ENCODE data around the gene NLGN4X.
"Not testable (repeated sequence)": the region's sequence is repeated elsewhere in the genome, so short reads cannot be mapped to it uniquely, and the experiment has no call there.

Gene NLGN4X

GRCh38 chrX:5928224-5928623 is 300.4 kb downstream of the NLGN4X start:
- no peak for DNase-seq
- in situ Hi-C loops (cut with HindIII; ENCODE audit: low pct_ligation_motif_present, low pct_unique_long_range_greater_than_20kb, low sequenced_read_pairs): no loop called here

- no peak for DNase-seq
- in situ Hi-C loops (cut with HindIII; ENCODE audit: low pct_ligation_motif_present, low pct_unique_long_range_greater_than_20kb, low sequenced_read_pairs): no loop called here
Observed at GRCh38 chrX:5916945-5917344, 311.7 kb downstream of the NLGN4X start.

- in situ Hi-C loops (cut with HindIII; ENCODE audit: low pct_ligation_motif_present, low pct_unique_long_range_greater_than_20kb, low sequenced_read_pairs): no loop called here
- DNase-seq: no peak
Observed at GRCh38 chrX:5915783-5916182, 312.9 kb downstream of the NLGN4X start.

GRCh38 chrX:5907207-5907606 is 321.5 kb downstream of the NLGN4X start:
- in situ Hi-C loops (cut with HindIII; ENCODE audit: low pct_ligation_motif_present, low pct_unique_long_range_greater_than_20kb, low sequenced_read_pairs): no loop called here
- no peak for DNase-seq

GRCh38 chrX:5903586-5904190 is 325.0 kb downstream of the NLGN4X start:
- in situ Hi-C loops (cut with HindIII; ENCODE audit: low pct_ligation_motif_present, low pct_unique_long_range_greater_than_20kb, low sequenced_read_pairs); DNase-seq: not testable (repeated sequence)

GRCh38 chrX:5898463-5898862 is 330.2 kb downstream of the NLGN4X start:
- DNase-seq: no peak
- in situ Hi-C loops (cut with HindIII; ENCODE audit: low pct_ligation_motif_present, low pct_unique_long_range_greater_than_20kb, low sequenced_read_pairs): no loop called here

- DNase-seq: no peak
- in situ Hi-C loops (cut with HindIII; ENCODE audit: low pct_ligation_motif_present, low pct_unique_long_range_greater_than_20kb, low sequenced_read_pairs): no loop called here
Observed at GRCh38 chrX:5891378-5891777, 337.3 kb downstream of the NLGN4X start.

GRCh38 chrX:5876984-5877596 is 351.6 kb downstream of the NLGN4X start:
- DNase-seq: peak; percentile 9
- in situ Hi-C loops (cut with HindIII; ENCODE audit: low pct_ligation_motif_present, low pct_unique_long_range_greater_than_20kb, low sequenced_read_pairs): no loop called here

- in situ Hi-C loops (cut with HindIII; ENCODE audit: low pct_ligation_motif_present, low pct_unique_long_range_greater_than_20kb, low sequenced_read_pairs): no loop called here
- DNase-seq: no peak
Observed at GRCh38 chrX:5870238-5870637, 358.4 kb downstream of the NLGN4X start.

GRCh38 chrX:5869786-5870185 is 358.9 kb downstream of the NLGN4X start:
- DNase-seq: no peak
- in situ Hi-C loops (cut with HindIII; ENCODE audit: low pct_ligation_motif_present, low pct_unique_long_range_greater_than_20kb, low sequenced_read_pairs): no loop called here

- in situ Hi-C loops (cut with HindIII; ENCODE audit: low pct_ligation_motif_present, low pct_unique_long_range_greater_than_20kb, low sequenced_read_pairs): no loop called here
- DNase-seq: no peak
Observed at GRCh38 chrX:5867778-5868177, 360.9 kb downstream of the NLGN4X start.

- DNase-seq: no peak
- in situ Hi-C loops (cut with HindIII; ENCODE audit: low pct_ligation_motif_present, low pct_unique_long_range_greater_than_20kb, low sequenced_read_pairs): no loop called here
Observed at GRCh38 chrX:5857232-5857631, 371.4 kb downstream of the NLGN4X start.

- in situ Hi-C loops (cut with HindIII; ENCODE audit: low pct_ligation_motif_present, low pct_unique_long_range_greater_than_20kb, low sequenced_read_pairs): no loop called here
- DNase-seq: no peak
Observed at GRCh38 chrX:5852941-5853340, 375.7 kb downstream of the NLGN4X start.

GRCh38 chrX:5842601-5843000 is 386.1 kb downstream of the NLGN4X start:
- in situ Hi-C loops (cut with HindIII; ENCODE audit: low pct_ligation_motif_present, low pct_unique_long_range_greater_than_20kb, low sequenced_read_pairs): no loop called here

More at GRCh38 chrX:5842601-5843000, 386.1 kb downstream of the NLGN4X start:
- DNase-seq: no peak

All from ACHN (cell line).